HG03439 (cell line): Measurements from ENCODE around the gene PXN.
"Not testable (repeated sequence)": the region's sequence is repeated elsewhere in the genome, so short reads cannot be mapped to it uniquely, and the experiment has no call there.

Experiments
- ATAC-seq: cut with Tn5 transposase; IDR thresholded peaks from one replicate; pipeline ENCODE4 v1.9.1; 2021; ENCODE audit warnings: mild to moderate bottlenecking, moderate library complexity; ENCODE audit not compliant: unreplicated experiment

PXN gene

DNA sequence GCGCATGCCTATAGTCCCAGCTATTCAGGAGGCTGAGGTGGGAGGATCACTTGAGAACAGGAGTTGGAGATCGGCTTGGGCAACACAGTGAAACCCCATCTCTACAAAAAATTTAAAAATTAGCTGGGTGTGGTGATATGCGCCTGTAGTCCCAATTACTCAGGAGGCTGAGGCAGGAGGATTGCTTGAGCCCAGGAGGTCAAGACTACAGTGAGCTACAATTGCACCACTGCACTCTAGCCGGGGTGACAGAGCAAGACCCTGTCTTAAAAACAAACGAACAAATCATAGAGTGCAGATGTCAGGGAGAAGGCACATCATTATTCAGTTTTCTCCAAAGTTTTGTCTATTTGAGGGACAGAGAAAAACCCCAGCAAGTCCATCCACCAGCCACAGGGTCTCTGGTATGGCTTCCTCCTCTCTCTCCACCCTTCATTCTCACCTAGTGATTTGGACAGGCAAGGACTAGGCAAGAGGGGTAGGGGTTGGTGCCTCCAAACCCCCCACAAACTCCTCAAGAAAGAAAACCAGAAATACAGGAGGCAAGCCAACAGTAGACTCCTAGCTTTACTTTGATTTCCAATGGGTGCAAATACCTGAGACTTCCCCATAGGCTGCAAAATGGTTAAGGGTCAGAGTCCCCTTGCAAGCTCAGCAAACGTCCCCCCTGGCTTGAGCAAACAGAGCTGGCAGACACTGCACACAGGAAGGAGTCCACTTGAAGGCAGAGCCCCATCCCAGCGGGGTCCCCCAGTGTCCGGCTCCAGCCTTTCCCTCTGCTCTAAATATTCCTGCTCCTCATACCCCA is 38.1 kb downstream of the PXN start:
- no peak for ATAC-seq

DNA sequence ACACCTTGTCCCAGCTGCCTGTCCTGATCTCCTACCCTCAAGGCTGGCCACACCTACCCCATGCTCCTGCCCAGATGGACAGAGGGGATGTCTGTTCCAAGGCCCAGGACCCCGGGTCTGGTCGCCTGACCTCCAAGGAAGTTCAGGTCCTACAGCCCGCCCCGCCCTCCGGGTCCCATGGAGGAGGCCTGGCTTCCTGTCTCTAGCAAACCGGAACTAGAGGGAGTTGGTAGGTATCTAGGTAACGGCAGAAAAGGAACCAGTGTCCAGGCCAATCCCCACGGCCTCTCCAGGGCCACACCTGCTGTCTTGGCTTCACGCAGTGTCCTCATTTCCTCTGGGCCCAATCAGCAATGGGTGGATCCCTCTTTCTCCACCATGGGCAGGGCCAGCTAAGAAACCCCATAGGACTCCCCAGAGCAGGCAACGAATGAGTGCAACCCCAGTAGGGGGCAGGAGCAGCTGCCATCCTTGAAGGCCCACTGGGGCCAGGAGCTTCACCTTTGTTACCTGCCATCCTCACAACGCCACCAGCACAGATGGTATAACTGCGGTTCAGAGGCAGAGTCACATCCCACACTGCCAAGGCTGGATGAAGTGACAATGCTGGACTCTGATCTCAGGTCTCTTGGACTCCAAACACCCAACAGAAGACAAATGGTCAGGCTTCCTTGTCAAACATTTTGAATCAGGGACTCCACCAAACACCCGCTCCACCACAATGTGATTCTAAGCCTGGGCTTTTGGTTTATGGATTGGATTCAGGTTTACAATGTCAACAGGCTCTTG is 39.5 kb downstream of the PXN start:
- ATAC-seq: no peak

DNA sequence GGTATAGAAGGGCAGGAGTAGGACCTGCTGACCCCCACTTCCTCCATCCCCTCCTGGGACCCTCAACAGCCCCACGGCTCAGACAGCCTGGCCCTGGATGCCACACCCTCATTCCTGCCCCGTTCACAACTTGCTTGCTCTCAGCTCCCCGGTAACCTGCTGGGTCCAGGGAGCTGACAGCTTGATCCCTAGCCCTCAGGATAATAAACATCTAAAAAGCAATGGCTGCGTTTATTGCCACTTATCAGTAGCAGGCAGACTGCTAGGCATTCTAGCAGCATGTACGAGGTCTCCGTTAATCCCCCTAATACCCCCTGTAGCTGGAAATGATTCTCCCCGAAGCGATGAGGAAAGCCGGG is 40.4 kb downstream of the PXN start:
- ATAC-seq: no peak

DNA sequence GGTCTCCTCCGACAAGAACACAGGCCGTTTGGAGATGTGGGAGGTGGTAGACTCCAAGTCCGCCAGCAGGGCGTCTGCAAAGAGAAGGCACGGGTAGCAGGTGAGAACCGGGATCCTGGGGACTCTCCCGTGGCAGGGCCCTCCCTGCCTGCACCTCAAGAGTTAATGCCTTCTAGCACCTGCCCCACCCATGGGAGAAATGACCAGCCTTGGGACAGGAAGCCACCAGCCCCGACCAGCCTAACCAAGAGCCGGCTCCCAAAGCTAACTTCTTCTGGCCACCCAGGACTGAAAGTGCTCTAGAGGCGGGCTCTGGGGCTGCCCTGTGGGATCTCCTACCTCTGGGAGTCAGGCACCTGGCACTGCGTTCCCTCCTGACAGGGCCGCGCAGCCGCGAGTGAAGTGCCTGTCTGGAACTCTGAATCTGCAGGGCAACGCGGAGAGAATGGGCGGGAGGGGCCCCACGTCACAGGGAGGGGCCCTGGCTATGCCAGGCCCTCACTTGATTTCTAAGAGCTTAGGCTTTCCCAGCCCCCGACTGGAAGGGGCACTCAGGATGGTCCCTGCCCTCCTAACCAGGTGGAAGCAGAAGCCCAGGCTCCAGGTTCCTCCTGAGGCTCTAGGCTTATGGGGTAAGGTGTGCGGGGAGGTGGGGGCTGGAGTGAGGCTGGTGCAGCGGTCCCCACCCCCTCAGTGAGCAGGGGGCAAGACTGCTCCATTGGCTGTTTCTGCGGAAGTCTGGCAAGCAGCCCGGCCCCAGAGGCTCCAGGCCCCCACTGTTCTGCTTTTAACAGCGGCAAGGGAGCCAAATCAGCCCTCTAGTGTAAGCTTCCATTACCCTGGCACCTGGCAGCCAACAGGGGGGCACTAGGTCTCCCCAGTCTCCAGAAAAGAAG is 41.0 kb downstream of the PXN start:
- ATAC-seq: no peak

DNA sequence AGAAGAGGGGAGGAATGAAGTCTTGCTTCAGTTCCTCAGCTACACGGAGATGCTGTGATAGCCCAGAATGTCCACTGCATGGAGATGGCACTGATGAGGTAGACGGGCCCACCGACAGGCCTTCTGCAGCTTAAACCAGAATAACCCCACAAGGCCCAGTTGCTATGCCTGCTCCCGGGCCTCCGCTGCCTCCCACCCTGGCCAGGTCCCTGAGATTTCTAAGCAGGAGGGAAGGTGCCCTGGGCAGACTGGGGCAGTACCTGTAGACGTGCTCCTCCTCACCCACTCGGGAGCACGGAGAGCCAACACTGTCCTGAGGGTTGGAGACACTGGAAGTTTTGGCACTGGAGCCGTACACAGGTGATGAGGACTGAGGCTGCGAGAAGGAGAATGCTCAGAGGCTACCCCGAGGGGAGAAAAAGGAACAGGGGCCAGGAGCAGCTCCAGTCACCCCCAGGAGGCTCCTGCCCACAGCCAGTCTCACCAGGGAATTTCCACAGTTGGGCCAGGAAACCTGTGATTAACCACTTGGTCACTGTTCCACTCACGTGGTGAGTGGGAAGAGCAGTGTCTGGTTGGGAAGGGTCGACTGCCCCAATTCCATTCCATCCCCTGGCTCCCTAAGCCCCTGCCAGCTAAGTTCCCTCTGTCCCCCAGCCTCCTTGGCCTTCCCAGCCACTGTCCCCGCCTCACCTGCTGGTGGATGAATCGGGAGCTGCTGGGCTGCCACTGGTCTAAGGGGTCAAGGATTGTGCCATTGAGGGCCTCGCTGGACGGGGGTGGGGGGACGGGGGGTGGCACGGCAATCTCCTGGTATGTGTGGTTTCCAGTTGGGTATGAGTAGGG is 41.8 kb downstream of the PXN start:
- no peak for ATAC-seq

DNA sequence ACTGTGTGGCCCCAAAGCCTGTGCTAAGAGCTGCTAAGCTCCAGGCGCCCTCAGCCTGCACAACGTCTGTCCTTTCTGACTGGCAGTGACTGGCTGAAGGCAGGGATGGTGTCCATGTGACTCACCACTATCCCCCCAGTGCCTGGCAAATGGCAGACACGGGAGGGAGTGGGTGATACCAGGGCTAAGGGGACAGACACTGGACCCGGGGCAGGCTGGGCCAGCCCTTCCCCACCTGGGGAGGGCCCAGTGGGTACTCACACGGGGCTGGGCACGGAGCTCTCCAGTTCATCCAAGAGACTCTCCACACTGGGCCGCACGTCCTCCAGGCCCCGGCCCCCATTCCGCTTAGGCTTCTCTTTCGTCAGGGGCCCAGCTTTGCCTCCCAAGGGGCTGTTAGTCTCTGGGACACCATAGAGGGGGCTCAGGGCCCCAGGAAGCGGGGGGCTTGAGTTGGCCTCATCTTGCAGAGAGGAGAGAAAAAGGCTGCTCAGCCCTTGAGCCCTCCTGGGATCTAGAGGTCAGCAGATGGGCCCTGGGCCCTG is 43.2 kb downstream of the PXN start:
- ATAC-seq: no peak

DNA sequence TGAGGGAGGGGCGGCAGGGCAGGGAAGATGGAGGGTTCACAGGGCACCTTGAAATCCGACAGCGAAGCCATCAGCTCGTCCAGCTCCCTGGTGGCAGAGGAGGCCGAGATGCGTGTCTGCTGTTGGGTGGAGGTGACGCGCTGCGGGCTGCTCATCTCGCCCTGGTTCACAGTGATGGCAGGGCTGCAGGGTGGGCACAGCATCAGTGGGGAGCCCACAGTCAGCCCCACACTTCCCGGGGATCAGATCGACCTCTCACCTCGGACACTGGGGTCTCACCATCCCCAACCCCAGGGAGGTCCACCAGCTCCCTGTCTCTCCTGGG is 44.0 kb downstream of the PXN start:
- ATAC-seq: no peak

DNA sequence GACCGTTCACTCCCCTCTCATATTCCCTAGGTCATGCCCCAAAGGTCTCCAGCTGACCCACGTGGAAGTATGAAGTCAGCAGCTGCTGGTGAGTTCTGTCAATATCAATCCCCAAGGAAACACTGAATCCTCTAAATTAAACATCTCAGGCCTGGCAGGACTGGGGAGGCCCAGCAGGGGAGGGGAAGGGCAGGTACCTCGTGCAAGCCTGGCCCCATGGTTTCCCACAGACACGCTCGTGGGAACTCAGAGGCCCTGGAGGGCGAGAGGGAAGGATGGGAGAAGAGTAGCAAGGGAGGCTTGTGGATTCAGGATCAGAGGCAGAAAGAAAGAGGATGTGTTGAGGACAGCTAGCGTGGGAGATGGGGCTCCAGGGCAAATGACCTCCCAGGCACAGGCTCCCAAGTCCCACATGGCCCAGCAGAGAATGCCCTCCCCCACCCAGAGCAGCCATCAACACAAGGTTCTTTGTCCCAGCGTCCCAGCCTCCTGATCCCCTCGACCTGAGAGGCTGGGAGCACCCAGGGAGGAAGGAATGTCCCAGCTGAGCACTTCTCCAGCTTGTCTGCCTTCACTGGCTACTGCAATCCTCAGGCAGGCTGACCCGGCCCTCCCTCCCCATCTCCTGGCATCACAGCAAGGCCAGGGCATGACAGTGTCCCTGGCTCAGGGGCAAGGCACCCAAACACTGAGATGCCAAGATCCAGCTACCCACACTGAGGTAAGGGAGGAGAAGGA is 44.5 kb downstream of the PXN start:
- ATAC-seq: no peak

DNA sequence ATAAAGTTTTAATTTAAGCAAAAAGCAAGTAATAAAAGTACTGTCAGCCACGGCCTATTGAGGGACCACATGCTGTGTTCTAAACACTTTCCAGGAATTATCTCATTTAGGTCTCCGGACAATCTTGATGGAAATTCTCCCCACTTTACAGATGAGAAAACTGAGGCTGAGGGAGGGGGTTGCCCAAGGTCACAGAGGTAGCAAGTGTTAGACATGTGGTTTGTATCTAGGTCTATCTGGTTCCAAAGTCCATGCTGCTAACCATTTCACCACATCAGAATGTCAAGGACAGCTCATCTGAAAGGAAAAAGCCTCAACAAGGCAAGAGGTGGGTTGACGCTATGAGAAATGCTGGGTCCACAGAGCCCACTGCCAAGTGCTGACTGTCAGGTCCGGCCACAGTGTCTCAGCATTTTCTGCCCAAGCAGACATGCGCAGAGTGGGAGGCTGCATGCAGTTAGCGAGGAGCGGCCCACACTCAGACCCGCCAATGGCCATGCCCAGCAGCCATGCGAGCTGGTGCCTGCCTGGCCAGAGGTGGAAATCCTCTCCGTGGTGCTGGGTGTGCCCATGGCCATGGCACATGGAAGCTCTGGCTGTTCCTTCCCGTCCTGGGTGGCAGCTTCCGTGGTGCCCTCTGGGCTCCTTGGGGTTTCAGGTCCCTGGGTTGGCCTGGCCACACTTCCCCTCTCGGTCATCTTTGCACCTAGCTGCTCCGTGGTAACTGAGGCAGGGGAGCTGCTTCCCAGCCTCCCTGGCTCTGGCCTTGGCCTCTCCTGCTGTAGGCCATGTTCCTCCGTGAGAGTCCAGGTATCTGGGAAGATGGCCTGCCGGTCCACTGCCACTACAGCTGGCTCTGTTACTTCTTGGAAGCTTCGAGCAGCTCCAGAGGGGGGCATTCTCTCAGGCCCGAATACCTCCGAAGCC is 46.6 kb downstream of the PXN start:
- ATAC-seq: no peak

DNA sequence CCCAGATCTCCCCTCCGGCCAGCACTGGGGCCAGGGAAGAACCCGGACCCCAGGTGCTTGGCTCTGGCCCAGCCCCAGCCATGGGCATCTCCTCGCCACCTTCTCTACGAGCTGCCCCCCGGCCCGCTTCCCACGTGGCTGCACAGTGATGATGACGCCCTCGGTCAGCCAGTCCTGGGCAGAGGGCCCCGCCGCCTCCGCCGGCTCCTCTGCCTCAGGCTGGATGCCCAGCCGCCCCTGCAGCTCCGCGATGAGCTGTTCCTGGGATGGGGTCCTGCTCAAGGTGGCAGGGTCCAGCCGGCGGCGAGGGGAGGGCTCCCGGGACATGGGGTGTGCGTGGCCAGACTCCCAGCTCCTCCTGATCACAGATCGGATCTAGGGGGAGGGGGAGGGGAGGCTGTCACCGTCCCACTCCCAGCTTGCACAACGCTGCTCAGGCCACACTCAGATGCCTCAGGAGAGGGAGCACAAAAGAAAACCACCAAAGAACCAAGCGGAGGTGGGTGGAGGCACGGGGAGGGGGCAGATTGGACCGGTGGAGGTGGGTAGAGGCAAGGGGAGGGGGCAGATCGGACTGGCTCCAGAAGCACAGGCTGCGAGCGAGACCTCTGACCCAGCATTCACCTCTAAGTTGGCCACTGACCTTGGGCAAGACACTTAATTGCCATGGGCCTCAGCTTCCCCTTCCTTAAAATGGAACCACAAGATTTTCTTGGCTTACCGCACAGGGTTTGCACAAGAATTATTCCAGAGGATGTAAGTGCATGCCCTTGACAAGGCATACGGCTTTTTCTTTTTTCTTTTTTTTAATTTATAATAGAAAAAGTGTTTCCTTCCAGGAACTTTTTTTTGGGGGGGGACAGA is 48.6 kb downstream of the PXN start:
- ATAC-seq: no peak

DNA sequence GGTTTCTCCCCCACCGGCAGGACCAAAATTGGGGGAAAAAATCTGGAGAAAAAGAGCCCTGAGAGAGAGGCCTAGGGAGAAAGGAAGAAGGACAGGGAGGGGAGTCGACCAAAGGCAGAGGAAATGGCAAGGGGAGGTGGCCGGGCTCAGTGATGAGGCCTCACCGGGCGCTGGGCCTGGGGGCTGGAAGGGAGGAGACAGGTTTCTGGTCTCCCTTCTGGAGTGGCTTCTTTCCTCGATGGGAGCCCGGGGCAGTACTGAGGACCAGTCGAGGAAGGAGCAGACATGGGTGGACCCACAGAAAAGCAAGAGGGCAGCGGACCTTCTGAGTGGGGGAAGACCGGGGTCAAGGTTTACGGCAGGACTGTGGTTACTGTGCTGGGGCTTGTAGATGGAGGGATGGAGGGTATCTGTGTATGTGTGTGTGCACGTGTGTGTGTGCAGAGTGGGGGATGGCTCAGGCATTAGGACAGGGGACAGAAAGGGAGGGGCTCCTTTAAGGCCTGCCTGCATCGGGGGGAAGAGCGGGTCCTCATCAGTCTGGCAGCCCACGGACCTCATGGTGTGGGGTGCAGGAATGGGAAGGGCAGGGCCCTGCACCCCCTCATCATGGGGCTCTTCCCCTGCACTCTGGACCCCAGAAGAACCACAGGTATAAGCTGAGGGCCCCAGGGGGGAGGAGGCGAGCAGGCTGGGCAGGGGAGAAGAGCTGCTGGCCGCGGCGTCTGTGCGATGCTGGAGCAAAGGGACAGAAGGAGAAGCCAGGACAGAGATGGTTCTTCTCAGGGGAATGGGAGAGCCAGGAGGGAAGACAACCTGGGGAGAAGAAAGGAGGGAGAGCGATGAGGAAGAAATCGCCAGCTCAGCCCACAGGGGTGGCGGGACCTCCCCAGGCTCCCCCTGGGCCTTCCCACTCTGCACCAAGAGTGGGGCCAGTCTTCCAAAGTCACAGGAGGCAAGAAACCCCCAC is 49.5 kb downstream of the PXN start:
- ATAC-seq: no peak

DNA sequence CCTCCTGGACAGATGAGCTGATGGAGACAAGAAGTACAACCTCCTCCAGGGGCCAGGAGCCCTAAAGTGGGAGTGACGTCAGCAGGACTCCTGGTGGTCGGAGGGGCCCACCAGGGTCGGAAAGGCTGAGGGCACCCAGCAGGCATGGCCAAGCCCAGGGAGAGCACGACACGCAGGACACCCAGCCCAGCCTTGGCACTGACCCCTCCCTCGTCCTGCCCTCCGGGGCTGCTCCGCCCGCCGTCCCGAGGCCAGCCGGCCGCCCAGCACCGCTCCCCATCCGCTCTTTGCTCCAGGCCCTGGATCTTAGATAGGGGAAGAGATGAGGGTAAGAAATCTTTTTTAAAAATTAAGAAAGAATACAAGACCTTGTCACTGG is 50.2 kb downstream of the PXN start:
- no peak for ATAC-seq

DNA sequence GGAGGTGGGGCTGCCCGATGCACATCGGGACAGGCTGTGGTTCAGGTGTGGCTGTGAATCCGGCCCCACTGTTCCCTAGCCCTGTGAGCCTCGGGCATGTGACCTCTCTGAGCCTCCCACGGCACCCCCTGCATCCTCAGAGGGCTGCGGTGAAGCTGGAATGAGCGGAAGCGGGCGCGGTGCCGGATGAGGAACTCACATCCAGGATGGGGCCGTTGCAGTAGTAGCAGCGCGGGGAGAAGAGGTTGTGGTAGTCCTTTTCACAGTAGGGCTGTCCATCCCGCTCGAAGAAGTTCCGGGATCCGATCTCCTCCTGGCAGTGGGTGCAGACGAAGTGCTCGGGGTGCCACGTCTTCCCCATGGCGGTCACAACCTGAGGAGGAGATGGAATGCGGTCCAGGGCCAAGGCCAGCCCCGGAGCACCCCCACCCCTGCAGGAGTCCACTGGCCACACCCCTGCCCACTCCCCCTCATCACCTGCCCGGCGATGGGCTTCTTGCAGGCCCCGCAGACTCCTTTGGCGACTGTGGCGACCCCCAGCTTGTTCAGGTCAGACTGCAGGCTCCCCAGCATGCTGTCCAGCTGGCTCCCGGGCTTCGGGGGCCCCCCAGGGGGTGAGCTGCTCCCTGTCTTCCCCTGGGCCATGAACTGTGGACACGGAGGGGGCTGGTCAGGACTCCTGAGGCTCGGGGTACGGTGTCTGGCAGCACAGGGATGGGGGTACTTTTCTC is 50.7 kb downstream of the PXN start:
- ATAC-seq: no peak

DNA sequence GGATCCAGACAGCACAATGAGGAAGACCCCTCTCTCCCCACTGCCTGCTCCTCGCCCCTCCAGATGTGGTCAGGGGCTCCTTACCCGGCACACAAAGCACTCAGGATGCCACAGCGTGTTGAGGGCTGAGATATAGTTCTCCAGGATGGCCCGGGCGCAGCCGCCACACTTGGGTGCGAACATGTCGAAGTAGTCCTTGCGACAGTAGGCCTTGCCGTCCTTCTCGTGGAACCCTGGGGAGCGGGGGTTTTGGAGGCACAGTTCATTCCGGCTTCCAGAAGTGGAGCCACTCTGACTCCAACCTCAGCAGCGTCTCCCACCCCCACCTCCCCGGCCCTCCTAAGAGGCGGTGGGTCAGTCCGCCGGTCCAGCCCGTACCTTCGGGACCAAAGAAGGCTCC is 51.8 kb downstream of the PXN start:
- no peak for ATAC-seq

DNA sequence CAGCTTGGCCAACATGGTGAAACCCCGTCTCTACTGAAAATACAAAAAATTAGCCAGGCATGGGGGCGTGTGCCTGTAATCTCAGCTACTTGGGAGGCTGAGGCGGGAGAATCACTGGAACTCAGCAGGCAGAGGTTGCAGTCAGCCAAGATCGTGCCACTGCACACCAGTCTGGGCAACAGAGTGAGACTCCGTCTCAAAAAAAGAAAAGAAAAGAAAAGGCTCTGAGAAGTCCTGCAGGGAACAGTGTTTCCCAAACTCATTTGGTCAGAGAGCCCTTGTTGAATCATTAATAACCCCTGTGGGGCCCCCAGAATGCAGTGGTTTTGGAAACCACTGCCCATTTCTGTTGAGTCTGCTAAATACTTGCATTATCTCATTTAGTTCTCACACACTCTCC is 52.3 kb downstream of the PXN start:
- not testable (repeated sequence) for ATAC-seq

DNA sequence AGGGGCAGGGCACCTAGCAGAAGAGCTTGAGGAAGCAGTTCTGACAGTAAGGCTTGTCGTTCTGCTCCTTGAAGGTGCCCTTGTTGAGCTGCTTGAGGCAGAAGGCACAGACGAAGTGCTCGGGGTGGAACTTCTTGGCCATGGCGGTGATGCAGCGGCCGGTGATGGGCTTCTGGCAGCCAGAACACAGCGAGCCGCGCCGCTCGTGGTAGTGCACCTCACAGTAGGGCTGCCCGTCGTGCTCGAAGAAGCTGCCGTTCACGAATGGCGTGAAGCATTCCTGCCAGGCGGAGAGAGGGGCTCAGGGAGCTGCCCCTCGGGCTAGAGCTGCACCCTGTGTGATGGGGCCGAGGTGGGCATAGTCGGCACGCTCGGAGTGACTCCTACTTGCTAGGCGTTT is 53.2 kb downstream of the PXN start:
- ATAC-seq: no peak
